NCI-H2081 treated with DMSO at 0.1 percent for 48 hours (cell line): Measurements from ENCODE around the gene NUDT8.
"Not testable (repeated sequence)": the region's sequence is repeated elsewhere in the genome, so short reads cannot be mapped to it uniquely, and the experiment has no call there.

Source experiments
- DNase-seq: peaks from one replicate; lab custom pipeline; 2025; lab: John Stamatoyannopoulos, UW

Gene NUDT8

DNA sequence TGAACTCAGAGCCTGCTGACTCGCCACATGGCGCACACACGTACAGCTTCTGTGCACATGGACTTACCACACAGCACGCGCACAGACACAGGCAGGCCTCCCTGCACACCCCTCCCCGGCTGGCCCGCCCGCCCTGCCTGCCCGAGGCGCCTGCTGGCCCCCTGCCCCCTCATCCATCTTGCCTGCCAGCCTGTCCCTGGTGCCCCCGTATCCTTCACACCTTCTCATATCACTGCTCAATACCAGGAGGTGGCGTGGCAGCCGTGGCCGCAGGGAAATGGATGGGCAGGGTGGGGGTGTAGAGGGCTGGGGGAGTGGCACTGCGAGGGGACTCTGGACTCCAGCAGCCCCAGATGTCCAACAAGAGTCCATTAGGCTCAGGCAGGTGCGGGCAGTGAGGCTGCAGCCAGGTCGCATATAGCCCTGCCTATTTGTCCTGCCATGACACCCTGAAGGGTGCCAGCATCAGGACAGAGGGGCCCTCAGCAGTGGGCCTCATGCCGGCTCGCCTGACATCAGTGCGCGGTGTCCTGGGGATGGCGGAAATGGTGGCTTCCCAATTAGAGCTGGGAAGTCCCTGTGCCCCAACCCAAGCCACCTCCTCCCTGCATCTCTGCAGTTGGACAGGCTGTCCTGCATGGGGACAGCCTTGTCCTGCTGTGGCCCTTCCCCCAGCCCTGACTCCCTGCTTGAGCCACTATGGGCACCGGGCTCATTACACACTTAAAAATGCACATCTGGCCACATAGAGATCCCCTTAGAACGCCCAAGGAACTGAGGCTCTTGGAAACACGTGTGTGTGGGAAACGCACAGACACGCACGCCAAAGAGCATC is 11.8 kb upstream of the NUDT8 start:
- DNase-seq: no peak

GRCh38 chr11:67640758-67641337 is 11.1 kb upstream of the NUDT8 start:
- no peak for DNase-seq

DNA sequence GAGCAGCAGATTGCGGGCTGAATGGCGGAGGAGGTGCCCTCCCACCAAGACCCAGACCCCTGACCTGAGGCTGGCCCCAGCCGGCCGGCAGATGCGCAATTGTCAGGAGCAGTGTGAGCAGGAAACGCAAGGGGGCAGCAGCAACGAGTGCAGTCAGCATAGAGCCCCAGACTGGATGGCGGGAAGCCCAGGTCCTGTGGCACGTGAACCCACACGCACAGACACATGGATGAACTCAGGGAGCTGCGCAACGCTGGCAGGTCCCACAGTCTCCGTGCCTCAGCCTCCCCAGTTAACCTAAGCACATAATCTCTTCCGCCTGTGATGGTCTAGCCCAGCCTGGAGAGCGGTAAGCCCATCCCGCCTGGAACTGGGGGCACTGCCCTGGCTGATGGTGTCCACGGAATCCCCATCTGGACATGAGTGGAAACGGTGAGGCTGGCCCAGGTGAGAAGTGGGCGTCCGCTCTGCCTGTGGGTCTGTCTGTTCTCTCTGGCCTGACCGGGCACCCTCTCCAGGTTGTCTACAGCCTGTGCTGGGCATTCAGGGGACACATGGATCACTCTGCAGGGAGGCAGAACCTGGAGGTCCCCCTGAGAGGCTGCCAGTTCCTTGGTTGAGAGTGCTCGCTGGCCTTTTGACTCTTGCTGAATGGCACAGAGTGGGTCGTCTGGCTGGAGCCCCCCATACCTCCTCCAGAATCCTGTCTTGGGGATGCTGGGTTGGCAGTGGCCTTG is 10.5 kb upstream of the NUDT8 start:
- DNase-seq: no peak

DNA sequence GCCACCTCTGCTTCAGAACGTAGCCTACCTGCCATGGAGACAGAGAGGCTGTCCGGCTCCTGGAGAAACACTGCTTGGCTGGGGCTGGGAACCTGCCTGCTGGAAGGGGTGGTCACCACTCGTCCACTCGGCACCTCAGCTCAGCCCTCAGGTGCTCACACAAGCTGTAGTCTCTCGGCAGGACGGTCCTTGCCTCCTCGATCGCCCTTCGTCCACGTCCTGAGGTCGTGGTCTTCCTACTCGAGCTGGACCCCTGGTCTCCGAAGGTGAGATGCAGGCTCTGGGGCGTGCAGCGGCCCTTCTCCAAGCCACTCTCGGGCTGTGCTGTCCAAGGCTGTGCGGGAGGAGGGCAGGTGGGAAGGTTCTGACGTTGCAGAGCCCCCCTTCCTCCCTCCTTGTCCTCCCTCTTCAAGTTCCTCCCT is 9.7 kb upstream of the NUDT8 start, which contains the start of gene TBX10:
Gene TBX10 (minus strand): TSS at position 326 of the 422 bp plus-strand sequence. CDS start 291 bp downstream, at position 35.
- DNase-seq: no peak

DNA sequence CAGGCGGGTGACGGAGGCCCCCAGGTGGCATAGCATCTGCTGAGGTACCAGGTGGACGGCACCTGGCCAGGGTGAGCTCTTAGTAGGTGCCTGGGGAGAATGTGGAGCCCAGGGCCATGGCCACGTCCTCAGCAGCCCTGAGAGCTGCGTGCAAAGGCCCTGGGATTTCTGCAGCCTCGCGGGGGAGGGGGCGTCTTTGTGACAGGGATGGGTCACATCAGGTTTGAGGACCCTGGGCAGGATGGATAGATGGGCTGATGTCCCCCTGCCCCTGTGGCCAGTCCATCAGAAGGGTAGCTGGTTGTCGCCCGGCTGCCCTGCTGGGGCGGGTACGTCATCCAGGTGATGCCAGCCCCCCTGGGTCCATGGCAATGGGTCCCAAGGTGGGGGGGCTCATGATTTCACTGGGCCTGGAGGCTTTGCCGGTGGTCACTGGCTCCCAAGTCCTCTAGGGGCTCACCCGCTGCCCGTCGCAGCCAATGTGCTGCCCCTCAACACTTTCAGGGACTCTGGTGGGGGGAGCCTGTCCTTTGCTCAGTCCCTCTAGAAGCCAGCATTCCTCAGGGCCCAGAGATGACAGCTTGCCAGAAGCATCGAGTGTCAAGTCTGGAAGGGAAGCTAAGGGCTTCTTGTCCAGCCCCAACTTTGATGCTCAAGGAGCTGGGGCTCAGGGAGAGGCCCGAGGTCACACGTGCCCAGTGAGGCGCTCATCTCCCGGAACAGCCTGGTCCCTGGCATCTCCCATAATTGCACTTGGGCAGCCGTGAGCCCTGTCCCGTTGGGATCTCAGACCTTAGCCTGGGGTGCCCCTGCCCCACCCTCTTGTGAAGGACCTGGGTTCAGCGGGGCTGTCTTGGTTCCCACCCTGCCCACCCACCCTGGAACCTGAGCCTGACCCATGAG is 9.0 kb upstream of the NUDT8 start:
- no peak for DNase-seq

- DNase-seq: not testable (repeated sequence)
Measured at GRCh38 chr11:67637441-67637840, 7.7 kb upstream of the NUDT8 start.

DNA sequence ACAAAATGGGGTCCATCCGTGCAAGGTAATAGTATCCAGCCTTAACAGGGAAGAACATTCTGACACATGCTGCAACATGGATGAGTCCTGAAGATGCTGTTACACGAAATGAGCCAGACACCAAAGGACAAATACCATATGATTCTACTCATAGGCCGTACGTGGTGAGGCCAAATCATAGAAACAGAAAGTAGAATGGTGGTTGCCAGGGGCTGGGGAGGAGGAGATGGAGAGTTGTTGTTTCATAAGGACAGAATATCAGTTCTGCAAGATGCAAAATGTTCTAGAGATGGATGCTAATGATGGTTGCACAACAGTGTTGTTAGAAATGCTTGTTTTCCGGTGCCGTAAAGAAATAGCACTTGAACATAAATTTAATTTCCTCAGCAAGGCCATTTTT is 7.2 kb upstream of the NUDT8 start:
- DNase-seq: no peak

GRCh38 chr11:67635231-67635521 is 5.4 kb upstream of the NUDT8 start:
- DNase-seq: no peak

DNA sequence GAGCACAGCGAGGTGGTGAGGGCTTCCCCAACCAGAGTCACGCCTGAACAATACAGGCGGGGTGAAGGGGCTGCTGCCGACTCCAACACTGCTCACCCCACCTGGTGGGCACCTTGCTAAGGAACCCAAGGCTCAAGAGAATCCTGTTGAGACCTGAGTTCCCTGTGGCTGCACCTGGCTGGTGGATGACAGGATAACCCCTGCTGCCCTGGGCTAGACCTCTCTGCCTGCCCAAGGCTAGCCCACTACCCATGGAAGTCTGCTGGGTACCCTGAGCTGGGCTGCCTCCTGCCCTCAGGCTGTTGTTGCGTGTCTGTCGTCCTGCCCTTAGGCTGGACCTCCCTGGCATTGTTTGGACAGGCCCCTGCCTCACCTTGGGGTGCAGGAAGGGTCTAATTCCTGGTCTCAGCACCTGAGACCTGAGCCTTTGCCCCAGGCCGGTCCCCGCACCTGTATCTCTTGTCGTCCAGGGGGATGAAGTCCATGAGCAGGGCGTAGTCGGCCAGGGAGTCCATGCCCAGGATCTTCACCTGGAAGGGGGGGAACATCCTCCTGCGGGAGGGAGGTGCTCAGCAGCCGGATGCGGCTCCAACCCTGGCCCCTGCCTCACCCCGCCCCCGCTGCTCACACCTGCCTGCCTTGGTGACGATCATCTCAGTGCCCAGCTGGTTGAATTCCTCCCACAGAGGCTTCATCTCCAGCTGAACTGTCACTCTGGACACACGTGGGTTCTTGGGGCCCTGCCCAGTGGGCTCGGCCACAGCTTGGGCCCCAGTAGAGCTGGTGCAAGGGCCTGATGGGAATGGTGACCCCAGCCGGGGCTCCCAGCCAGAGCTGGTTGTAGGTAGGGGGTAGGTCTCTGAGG is 4.9 kb upstream of the NUDT8 start:
- no peak for DNase-seq

DNA sequence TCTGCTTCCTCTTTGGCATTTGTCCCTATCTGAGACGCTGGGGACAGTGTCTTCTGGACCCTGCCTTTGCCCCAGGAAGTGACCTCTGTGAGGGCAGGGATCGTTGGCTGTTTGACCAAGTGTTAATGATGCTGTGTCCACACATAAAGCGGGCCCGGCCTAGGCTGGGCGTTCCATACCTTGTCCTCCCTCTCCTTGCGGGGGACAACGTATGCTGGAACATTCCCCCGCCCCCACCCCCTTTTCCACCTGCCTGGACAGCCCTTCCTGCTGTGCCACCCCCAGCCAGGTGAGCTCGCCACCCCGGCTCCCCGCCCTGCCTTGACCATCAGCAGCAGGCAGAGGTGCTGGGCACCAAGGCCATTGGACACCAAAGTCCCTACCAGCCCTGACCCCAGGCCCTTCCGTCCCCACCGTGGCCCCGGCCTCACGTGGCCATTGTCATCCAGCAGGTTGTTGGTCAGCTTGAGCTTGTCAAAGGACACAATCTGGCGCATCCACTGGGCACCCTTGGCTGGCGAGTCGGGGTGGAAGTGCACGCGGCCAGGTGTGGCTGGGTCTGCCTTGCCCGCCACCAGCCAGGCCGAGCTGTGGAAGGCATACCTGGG is 4.1 kb upstream of the NUDT8 start:
- no peak for DNase-seq

DNA sequence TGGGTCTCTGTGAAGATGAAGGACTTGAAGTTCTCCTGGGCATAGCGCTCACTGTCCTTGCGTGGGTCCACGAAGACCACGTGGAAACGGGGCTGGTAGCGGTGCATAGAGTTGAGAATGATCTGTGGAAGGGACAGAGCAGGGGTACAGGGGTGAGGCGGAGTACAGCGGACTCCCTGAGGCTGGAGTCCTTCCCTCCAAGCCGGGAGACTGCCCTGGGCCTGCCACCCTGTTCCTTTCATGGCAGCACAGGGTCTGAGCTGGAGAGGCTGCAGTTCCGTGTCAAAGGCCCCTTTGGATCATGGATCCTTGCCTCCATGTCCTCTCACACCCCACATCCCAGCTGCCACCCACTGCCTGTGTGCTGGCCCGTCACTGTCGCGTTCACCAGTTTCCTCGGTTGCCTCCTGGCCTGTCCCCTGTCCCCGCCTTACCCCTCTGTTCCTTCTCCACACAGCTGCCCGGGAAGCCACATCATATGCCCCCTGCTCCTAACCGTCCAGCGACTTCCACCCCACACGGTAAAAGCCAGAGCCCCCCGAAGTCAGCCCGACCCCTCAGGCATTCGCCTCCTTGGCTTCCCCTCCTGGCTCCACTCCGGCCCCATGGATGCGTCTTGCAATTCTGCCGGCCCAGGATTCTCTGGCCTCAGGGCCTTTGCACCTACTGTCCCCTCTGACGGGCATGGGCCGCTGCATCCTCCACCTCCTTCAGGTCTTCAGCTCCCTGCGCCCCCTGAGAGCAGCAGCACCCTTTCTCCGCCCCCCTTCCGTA is 3.4 kb upstream of the NUDT8 start:
- no peak for DNase-seq

DNA sequence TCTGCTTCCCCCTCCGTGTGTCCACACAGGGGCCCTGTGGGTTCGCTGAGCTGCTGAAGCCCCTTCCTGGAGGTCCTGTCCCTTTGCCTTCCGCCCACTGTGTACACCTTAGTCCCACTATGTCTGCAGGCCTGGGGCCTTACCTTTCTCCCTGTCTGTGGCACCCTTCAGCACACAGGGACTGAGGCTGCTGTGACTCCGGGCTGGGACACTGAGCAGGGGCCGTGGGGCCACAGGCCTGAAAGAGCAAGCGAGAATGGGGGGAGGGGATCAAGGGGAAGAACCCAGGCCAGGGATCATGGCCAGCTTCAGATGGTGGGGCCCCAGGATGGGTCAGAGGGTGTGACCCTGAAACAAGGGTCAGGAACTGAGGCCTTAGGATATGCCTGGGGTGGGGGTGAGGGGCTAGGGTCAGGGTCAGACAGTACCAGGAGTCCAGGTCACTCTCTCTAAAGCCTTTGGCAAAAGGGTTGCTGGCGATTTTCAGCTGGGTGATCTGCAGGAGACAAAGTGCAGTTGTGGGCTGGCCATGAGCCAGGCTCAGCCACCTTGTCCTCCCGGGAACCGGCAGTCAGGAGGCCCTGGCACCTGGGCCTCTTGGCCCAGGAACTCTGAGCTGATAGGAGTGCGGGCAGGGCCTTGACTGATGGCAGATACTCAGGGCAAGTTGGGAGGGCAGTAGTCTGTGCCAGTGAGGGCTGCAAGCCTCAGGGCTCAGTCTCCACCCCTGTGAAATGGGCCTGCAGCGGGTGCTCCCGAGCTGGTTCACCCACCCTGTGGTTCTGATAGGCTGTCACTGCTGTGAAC is 2.6 kb upstream of the NUDT8 start:
- DNase-seq: no peak

DNA sequence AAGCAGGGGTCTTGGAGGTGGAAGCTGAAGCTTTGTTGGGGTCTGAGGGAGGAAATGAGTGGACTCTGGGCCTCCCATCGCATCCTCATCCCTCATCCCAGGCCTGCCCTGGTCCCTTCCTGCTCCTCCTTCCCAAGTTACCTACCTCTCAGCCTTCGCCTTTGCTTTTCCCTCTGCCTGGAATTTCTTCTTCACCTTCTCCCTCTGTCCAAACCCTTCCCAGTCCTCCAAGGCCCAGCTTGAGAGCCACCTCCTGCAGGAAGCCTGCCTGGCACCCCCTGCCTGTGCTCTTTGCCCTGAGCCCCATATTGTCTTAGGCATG is 2.1 kb upstream of the NUDT8 start:
- DNase-seq: no peak

DNA sequence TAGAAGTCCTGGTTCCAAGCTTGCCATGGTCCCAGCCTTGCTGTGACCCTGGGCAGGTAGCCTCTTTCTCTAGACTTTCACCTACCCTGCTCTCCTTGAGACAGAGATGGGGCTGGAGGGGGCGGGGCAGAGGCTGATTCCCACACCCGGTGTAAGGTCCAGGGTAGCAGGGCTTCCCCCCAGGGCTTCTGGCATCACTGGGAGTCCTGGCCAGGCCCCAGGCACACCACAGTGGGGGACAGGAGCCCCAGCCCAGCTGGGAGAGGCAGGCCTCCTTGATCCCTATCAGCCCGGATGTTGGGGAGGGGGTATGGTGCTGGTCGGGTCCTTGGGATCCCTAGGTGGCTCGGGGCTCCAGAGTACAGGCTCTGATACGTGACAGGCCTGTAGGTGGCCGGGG is 1.7 kb upstream of the NUDT8 start:
- DNase-seq: no peak

DNA sequence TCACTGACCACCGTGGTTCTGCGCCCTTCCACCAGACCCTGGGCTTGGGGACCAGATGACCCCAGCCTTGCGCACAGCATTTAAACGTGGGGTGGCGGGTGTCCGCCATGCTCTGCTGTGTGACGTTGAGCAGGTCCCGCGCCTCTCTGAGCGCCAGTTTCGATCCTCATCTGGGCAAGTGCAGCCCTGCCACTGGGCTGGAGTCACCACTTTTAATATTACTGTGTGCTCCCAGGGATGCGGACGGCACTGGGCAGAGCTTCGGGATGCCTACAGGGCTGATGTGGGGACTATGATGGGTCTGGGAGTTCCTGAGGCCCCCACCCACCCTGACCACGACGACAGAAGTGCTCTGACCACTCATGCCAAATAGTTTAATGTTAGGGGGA is 1.2 kb upstream of the NUDT8 start:
- DNase-seq: no peak

- peak; percentile 51 for DNase-seq
Measured at GRCh38 chr11:67630228-67630942, 648 bp upstream of the NUDT8 start.

GRCh38 chr11:67628710-67629385 is 889 bp downstream of the NUDT8 start:
- DNase-seq: no peak
